Breast epithelium (tissue), 3 donors: ENCODE measurements around the gene DNAJC13.

Source experiments
- POLR2A ChIP-seq: fragments of 450-650 bp; IDR thresholded peaks from one replicate; pipeline ENCODE4 v1.6.1; 2016; ENCODE audit warnings: antibody characterized with exemption, mild to moderate bottlenecking, moderate library complexity
- POLR2AphosphoS5 ChIP-seq, 3 donors: sonication (generic); formaldehyde crosslinking; IDR thresholded peaks; one replicate each; pipeline ENCODE4 v1.6.1; 2017; ENCODE audit warnings: antibody characterized with exemption in 3 of 3
- TF ChIP-seq, protein P1 (sequence below), 3 donors: fragments of 450-650 bp; IDR thresholded peaks; one replicate each; pipeline ENCODE4 v1.5.1; 2016 to 2017; ENCODE audit warnings: antibody characterized with exemption in 3 of 3, mild to moderate bottlenecking in 3 of 3, moderate library complexity in 3 of 3

DNA sequence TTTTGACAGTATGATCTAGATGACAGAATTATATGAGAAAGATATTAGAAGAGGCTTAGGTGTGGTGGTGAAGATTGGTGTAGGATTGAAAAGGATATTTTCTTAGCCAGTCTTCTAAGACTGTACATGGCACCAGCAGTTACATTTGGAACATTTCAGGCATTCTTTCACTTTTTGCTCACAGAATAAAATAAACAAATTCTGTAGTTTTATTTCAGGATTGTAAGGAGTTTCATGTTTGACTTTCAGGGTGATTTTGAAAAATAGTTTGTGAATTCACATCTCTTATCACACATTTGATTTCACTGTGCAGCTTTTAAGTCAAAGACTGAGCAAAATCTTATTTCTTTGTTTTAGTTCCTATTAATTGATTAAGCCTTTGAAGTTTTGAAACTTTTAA is 27.1 kb downstream of the DNAJC13 start:
- TF ChIP-seq, protein P1, sequence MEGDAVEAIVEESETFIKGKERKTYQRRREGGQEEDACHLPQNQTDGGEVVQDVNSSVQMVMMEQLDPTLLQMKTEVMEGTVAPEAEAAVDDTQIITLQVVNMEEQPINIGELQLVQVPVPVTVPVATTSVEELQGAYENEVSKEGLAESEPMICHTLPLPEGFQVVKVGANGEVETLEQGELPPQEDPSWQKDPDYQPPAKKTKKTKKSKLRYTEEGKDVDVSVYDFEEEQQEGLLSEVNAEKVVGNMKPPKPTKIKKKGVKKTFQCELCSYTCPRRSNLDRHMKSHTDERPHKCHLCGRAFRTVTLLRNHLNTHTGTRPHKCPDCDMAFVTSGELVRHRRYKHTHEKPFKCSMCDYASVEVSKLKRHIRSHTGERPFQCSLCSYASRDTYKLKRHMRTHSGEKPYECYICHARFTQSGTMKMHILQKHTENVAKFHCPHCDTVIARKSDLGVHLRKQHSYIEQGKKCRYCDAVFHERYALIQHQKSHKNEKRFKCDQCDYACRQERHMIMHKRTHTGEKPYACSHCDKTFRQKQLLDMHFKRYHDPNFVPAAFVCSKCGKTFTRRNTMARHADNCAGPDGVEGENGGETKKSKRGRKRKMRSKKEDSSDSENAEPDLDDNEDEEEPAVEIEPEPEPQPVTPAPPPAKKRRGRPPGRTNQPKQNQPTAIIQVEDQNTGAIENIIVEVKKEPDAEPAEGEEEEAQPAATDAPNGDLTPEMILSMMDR (IDR thresholded peaks at IDR 0.05) = no peak
- TF ChIP-seq POLR2AphosphoS5 (IDR thresholded peaks at IDR 0.05) (no peak), POLR2A (no peak)
